Right atrium auricular region (tissue), 2 donors: ENCODE data around the gene FBLN5. TPM values are rescaled to one million over a fixed set of nuclear protein-coding genes. Genes with fewer than 3 reads are reported as not detected.

ENCODE experiments used
- DNase-seq: peaks from one replicate; pipeline ENCODE4 v3.0.0-alpha.2; 2019; ENCODE audit warnings: low spot score
- H3K27ac ChIP-seq, 2 donors: fragments of 200-600 bp; sonication (generic); 1 replicate in 1 of 2; 2 replicates in 1 of 2; pipeline ENCODE4 v1.5.1; 2016 to 2019
- H3K27me3 ChIP-seq, 2 donors: fragments of 200-600 bp; sonication (generic); one replicate each; pipeline versions ENCODE4 v1.5.1 to v1.6.0; 2017 to 2019
- H3K36me3 ChIP-seq: fragments of 200-600 bp; sonication (generic); one replicate; pipeline ENCODE4 v1.5.1; 2016
- H3K4me1 ChIP-seq, 2 donors: fragments of 200-600 bp; sonication (generic); one replicate each; pipeline versions ENCODE4 v1.5.1 to v1.6.0; 2017 to 2019
- H3K4me3 ChIP-seq, 2 donors: fragments of 200-600 bp; sonication (generic); 1 replicate in 1 of 2; 2 replicates in 1 of 2; pipeline ENCODE4 v1.5.1; 2017 to 2019; ENCODE audit warnings: mild to moderate bottlenecking in 1 of 2, moderate library complexity in 1 of 2
- H3K9me3 ChIP-seq, 2 donors: fragments of 200-600 bp; sonication (generic); one replicate each; pipeline ENCODE4 v1.5.1; 2019
- CTCF ChIP-seq, 2 donors: fragments of 200-600 bp; sonication (generic); IDR thresholded peaks; one replicate each; pipeline ENCODE4 v1.5.1; 2019; ENCODE audit warnings: antibody characterized with exemption in 2 of 2
- total RNA-seq, 2 donors: library from RNA; depleted of rRNA; stranded (reverse); fragments of >200 nt; gene quantifications; one replicate each; pipeline ENCODE4 v1.1.0, GENCODE V29; 2016

Gene FBLN5
- total RNA-seq, 2 donors from 2014 or later = 125 to 132 TPM

GRCh38 chr14:91829511-91829910 is 118.0 kb downstream of the FBLN5 start:
- DNase-seq = no peak
- no peaks in the 10 kb centered on the region for H3K4me1 ChIP-seq
- no peak for TF ChIP-seq CTCF (IDR thresholded peaks at IDR 0.05)
- peaks cover 0 to 9% of the 10 kb centered on the region in 2 donors for H3K9me3 ChIP-seq
- no peak overlapping the region for H3K27ac ChIP-seq
- no peaks in the 10 kb centered on the region for H3K36me3 ChIP-seq
- H3K4me3 ChIP-seq = no peak overlapping the region
- no peaks in the 10 kb centered on the region for H3K27me3 ChIP-seq

GRCh38 chr14:91827746-91828145 is 119.7 kb downstream of the FBLN5 start:
- no peak for TF ChIP-seq CTCF (IDR thresholded peaks at IDR 0.05)
- Histone ChIP-seq H3K27me3 (no peaks in the 10 kb centered on the region), H3K4me3 (no peak overlapping the region), H3K4me1 (no peaks in the 10 kb centered on the region), H3K9me3 (peaks cover 0 to 9% of the 10 kb centered on the region in 2 donors), H3K36me3 (no peaks in the 10 kb centered on the region), H3K27ac (no peak overlapping the region)
- no peak for DNase-seq

Other genes starting within 250 kb of the FBLN5 start
- 1 to 10 TPM in 1 of 2 donors, under 1 TPM in 1; 0.19 to 3.5 TPM for gene CATSPERB, start 215.6 kb downstream of the FBLN5 start, total RNA-seq
- gene TC2N, start 80.2 kb downstream of the FBLN5 start, total RNA-seq = 10 to 100 TPM in 1 of 2 donors, 1 to 10 TPM in 1; 3.9 to 12.5 TPM
- gene TRIP11, start 92.4 kb upstream of the FBLN5 start, total RNA-seq = 10 to 100 TPM; 25.7 to 26.1 TPM
- 10 to 100 TPM in 1 of 2 donors, 1 to 10 TPM in 1; 9.1 to 17.9 TPM for gene ATXN3, start 158.9 kb upstream of the FBLN5 start, total RNA-seq
- gene NDUFB1, start 174.0 kb upstream of the FBLN5 start, total RNA-seq = 1,000 to 10,000 TPM; 1,040 to 1,566 TPM
- 10 to 100 TPM; 24.4 to 24.8 TPM for gene CPSF2, start 174.3 kb upstream of the FBLN5 start, total RNA-seq